Measurements from ENCODE around the gene CHRFAM7A. TPM values are rescaled to one million over a fixed set of nuclear protein-coding genes. Genes with fewer than 3 reads are reported as not detected.
"Not testable (repeated sequence)": the region's sequence is repeated elsewhere in the genome, so short reads cannot be mapped to it uniquely, and the experiment has no call there.

Gene CHRFAM7A
- 0.38 TPM for total RNA-seq
- polyA plus RNA-seq = 1.9 TPM
- long read RNA-seq, donor 1 = 0 reads
- long read RNA-seq, donor 2 = 0 reads
- long read RNA-seq, donor 3, partial matches to known transcripts = 7 of 7 reads
- long read RNA-seq, donor 3, other reads (novel, unspliced or antisense) = 0 of 7 reads
- long read RNA-seq, donor 4 = 0 reads
- long read RNA-seq, donor 5 = 0 reads
- long read RNA-seq, donor 6 = 0 reads
- long read RNA-seq, donor 7 = 0 reads
- long read RNA-seq, donor 8 = 0 reads
- long read RNA-seq, donor 9, partial matches to known transcripts = 14 of 14 reads
- long read RNA-seq, donor 9, other reads (novel, unspliced or antisense) = 0 of 14 reads
- long read RNA-seq, donor 10 = 0 reads

- H3K27ac ChIP-seq (ENCODE audit: low read depth in 1 of 2, low read length in 1 of 2); H3K4me3 ChIP-seq (ENCODE audit: low read length in 2 of 2); H3K9me3 ChIP-seq (ENCODE audit: control insufficient read depth in 2 of 2, insufficient read depth in 1 of 2, low read length in 1 of 2); H3K36me3 ChIP-seq (ENCODE audit: control insufficient read depth in 2 of 2, insufficient read depth in 2 of 2, low read length in 1 of 2); H3K27me3 ChIP-seq (ENCODE audit: control insufficient read depth in 2 of 2, insufficient read depth in 1 of 2, low read length in 1 of 2); DNase-seq (ENCODE audit: low read depth in 6 of 9, low spot score in 9 of 9); H3K4me1 ChIP-seq (ENCODE audit: control insufficient read depth in 2 of 2, insufficient read depth in 2 of 2, low read length in 2 of 2): not testable (repeated sequence)
- 0% methylated on average over 10 of the region's 74 CpGs for WGBS
Measured at GRCh38 chr15:30392766-30393663, at the start of gene CHRFAM7A. TSS of gene CHRFAM7A (minus strand) at chr15:30393540. CDS start at chr15:30383351, 10,189 bp downstream.

DNA sequence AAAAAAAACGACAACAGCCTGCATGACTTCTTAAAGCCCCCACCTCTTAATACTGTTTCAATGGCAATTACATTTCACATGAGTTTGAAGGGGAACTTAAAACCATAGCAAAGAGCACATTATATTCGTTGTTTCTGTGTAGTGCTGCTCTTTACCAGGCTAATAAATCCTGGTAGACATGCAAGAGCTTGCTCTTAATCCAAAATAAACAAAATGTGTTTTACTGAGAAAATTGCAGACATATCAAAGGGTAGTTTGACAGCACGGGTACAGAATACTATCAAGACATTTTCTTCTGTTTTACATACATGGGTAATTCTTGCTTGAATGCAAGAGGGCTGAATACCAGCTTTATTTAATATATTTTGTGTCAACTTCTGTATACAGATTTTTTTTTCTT, 45.0 kb upstream of the CHRFAM7A start:
- not testable (repeated sequence) for H3K4me1 ChIP-seq (ENCODE audit: control insufficient read depth in 2 of 2, insufficient read depth in 2 of 2, low read length in 2 of 2); H3K9me3 ChIP-seq (ENCODE audit: control insufficient read depth in 2 of 2, insufficient read depth in 1 of 2, low read length in 1 of 2); H3K27me3 ChIP-seq (ENCODE audit: control insufficient read depth in 2 of 2, insufficient read depth in 1 of 2, low read length in 1 of 2); DNase-seq (ENCODE audit: low read depth in 6 of 9, low spot score in 9 of 9); H3K27ac ChIP-seq (ENCODE audit: low read depth in 1 of 2, low read length in 1 of 2); H3K4me3 ChIP-seq (ENCODE audit: low read length in 2 of 2); H3K36me3 ChIP-seq (ENCODE audit: control insufficient read depth in 2 of 2, insufficient read depth in 2 of 2, low read length in 1 of 2)
- 55% methylated on average over 2 of the region's 3 CpGs for WGBS

DNA sequence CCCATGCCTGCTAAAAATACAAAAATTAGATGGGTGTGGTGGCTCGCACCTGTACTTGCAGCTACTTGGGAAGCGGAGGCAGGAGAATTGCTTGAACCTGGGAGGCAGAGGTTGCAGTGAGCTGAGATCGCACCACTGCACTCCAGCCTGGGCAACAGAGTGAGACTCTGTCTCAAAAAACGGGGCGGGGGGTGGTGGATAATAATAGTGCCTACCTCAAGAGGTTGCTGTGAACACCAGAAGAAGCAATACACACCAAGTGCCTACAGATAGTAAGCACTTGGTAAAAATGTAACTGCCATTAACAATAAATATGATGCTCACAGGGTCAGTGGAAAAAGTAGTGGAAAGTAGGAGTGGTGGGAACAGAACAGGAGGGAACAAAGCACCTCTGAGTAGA, 42.5 kb upstream of the CHRFAM7A start:
- not testable (repeated sequence) for H3K9me3 ChIP-seq (ENCODE audit: control insufficient read depth in 2 of 2, insufficient read depth in 1 of 2, low read length in 1 of 2); H3K27ac ChIP-seq (ENCODE audit: low read depth in 1 of 2, low read length in 1 of 2); H3K36me3 ChIP-seq (ENCODE audit: control insufficient read depth in 2 of 2, insufficient read depth in 2 of 2, low read length in 1 of 2); DNase-seq (ENCODE audit: low read depth in 6 of 9, low spot score in 9 of 9); H3K4me3 ChIP-seq (ENCODE audit: low read length in 2 of 2); H3K4me1 ChIP-seq (ENCODE audit: control insufficient read depth in 2 of 2, insufficient read depth in 2 of 2, low read length in 2 of 2); H3K27me3 ChIP-seq (ENCODE audit: control insufficient read depth in 2 of 2, insufficient read depth in 1 of 2, low read length in 1 of 2)
- WGBS = 99% methylated on average over 3 of the region's 5 CpGs

DNA sequence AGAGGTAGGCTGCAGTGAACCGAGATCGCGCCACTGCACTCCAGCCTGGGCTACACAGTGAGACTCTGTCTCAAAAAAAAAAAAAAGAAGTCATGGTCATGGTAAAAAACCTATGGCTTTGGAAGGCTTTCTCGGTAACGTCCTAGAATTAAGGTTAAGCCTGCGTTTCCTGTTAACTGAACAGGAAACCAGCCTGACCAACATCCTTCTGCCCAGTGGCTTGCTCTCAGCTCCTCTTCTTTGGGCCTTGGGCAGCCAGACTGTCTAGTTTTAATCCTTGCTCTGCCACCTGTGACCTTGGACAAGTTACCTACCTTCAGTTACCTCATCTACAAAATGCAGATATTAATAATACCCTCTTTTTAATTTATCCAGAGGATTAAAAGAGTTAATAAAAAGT, 27.4 kb upstream of the CHRFAM7A start:
- not testable (repeated sequence) for H3K4me3 ChIP-seq (ENCODE audit: low read length in 2 of 2); H3K9me3 ChIP-seq (ENCODE audit: control insufficient read depth in 2 of 2, insufficient read depth in 1 of 2, low read length in 1 of 2); DNase-seq (ENCODE audit: low read depth in 6 of 9, low spot score in 9 of 9); H3K27ac ChIP-seq (ENCODE audit: low read depth in 1 of 2, low read length in 1 of 2); H3K4me1 ChIP-seq (ENCODE audit: control insufficient read depth in 2 of 2, insufficient read depth in 2 of 2, low read length in 2 of 2); H3K36me3 ChIP-seq (ENCODE audit: control insufficient read depth in 2 of 2, insufficient read depth in 2 of 2, low read length in 1 of 2); H3K27me3 ChIP-seq (ENCODE audit: control insufficient read depth in 2 of 2, insufficient read depth in 1 of 2, low read length in 1 of 2)
- WGBS = 27% methylated on average over 6 of the region's 6 CpGs

DNA sequence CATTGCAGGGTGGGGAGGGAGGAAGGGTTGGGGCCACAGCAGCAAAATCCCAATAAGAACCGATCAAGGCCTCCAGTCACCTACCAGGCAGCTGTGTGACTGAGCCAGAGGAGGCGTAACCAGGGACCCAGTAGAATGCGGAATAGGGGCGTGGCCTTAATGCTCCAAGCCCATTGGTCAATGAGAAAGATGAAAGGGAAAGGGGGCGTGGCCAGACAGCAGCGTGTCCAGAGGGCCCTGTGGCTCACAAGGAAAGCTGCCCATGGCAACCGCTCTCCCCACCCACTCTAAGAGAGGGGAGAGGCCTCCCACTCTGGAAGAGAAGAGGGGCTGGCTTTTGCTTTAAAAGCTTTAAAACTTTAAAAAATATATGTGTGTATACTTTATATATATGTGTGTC, 20.8 kb upstream of the CHRFAM7A start, which contains the start of gene GOLGA8R:
Gene GOLGA8R, minus strand, starts transcription at position 101 of the 400 bp plus-strand sequence. Its CDS starts 98 bp downstream, at position 3.
- H3K9me3 ChIP-seq (ENCODE audit: control insufficient read depth in 2 of 2, insufficient read depth in 1 of 2, low read length in 1 of 2); H3K4me3 ChIP-seq (ENCODE audit: low read length in 2 of 2); H3K36me3 ChIP-seq (ENCODE audit: control insufficient read depth in 2 of 2, insufficient read depth in 2 of 2, low read length in 1 of 2); H3K27me3 ChIP-seq (ENCODE audit: control insufficient read depth in 2 of 2, insufficient read depth in 1 of 2, low read length in 1 of 2); H3K4me1 ChIP-seq (ENCODE audit: control insufficient read depth in 2 of 2, insufficient read depth in 2 of 2, low read length in 2 of 2); H3K27ac ChIP-seq (ENCODE audit: low read depth in 1 of 2, low read length in 1 of 2); DNase-seq (ENCODE audit: low read depth in 6 of 9, low spot score in 9 of 9): not testable (repeated sequence)
- WGBS = 98% methylated on average over 4 of the region's 7 CpGs

DNA sequence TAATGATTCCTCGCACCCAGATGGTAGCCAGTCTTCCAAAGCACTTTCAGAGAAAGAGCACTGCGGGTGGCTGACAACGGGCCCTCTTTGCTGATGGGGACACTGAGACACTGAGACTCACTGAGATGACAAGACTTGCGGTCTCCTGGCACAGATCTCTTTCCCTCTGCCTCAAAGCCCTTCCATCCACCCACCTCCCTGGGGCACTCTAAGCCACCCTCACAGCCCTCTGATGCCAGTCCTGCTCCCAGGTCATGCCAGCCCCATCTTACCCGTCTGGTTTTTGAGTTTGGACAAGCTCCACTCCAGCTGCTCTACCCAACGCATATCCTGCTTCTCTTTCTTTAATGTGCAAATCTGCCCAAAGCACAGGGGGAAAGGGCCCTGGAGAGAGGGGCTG, 14.3 kb upstream of the CHRFAM7A start:
- not testable (repeated sequence) for DNase-seq (ENCODE audit: low read depth in 6 of 9, low spot score in 9 of 9); H3K27me3 ChIP-seq (ENCODE audit: control insufficient read depth in 2 of 2, insufficient read depth in 1 of 2, low read length in 1 of 2); H3K9me3 ChIP-seq (ENCODE audit: control insufficient read depth in 2 of 2, insufficient read depth in 1 of 2, low read length in 1 of 2); H3K27ac ChIP-seq (ENCODE audit: low read depth in 1 of 2, low read length in 1 of 2); H3K4me3 ChIP-seq (ENCODE audit: low read length in 2 of 2); H3K36me3 ChIP-seq (ENCODE audit: control insufficient read depth in 2 of 2, insufficient read depth in 2 of 2, low read length in 1 of 2); H3K4me1 ChIP-seq (ENCODE audit: control insufficient read depth in 2 of 2, insufficient read depth in 2 of 2, low read length in 2 of 2)
- 96% methylated on average over 5 of the region's 6 CpGs for WGBS

- not testable (repeated sequence) for H3K4me1 ChIP-seq (ENCODE audit: control insufficient read depth in 2 of 2, insufficient read depth in 2 of 2, low read length in 2 of 2); DNase-seq (ENCODE audit: low read depth in 6 of 9, low spot score in 9 of 9); H3K27me3 ChIP-seq (ENCODE audit: control insufficient read depth in 2 of 2, insufficient read depth in 1 of 2, low read length in 1 of 2); H3K4me3 ChIP-seq (ENCODE audit: low read length in 2 of 2); H3K27ac ChIP-seq (ENCODE audit: low read depth in 1 of 2, low read length in 1 of 2); H3K9me3 ChIP-seq (ENCODE audit: control insufficient read depth in 2 of 2, insufficient read depth in 1 of 2, low read length in 1 of 2); H3K36me3 ChIP-seq (ENCODE audit: control insufficient read depth in 2 of 2, insufficient read depth in 2 of 2, low read length in 1 of 2)
- under 1% methylated on average over 2 of the region's 6 CpGs for WGBS
Measured at GRCh38 chr15:30398988-30399387, 5.6 kb upstream of the CHRFAM7A start.

- not testable (repeated sequence) for H3K4me1 ChIP-seq (ENCODE audit: control insufficient read depth in 2 of 2, insufficient read depth in 2 of 2, low read length in 2 of 2); H3K4me3 ChIP-seq (ENCODE audit: low read length in 2 of 2); H3K27ac ChIP-seq (ENCODE audit: low read depth in 1 of 2, low read length in 1 of 2); H3K9me3 ChIP-seq (ENCODE audit: control insufficient read depth in 2 of 2, insufficient read depth in 1 of 2, low read length in 1 of 2); H3K27me3 ChIP-seq (ENCODE audit: control insufficient read depth in 2 of 2, insufficient read depth in 1 of 2, low read length in 1 of 2); H3K36me3 ChIP-seq (ENCODE audit: control insufficient read depth in 2 of 2, insufficient read depth in 2 of 2, low read length in 1 of 2); DNase-seq (ENCODE audit: low read depth in 6 of 9, low spot score in 9 of 9)
- 6% methylated on average over 6 of the region's 23 CpGs for WGBS
Measured at GRCh38 chr15:30393664-30393991, 288 bp upstream of the CHRFAM7A start.

- H3K4me3 ChIP-seq (ENCODE audit: low read length in 2 of 2); H3K27ac ChIP-seq (ENCODE audit: low read depth in 1 of 2, low read length in 1 of 2); H3K4me1 ChIP-seq (ENCODE audit: control insufficient read depth in 2 of 2, insufficient read depth in 2 of 2, low read length in 2 of 2); DNase-seq (ENCODE audit: low read depth in 6 of 9, low spot score in 9 of 9); H3K36me3 ChIP-seq (ENCODE audit: control insufficient read depth in 2 of 2, insufficient read depth in 2 of 2, low read length in 1 of 2); H3K27me3 ChIP-seq (ENCODE audit: control insufficient read depth in 2 of 2, insufficient read depth in 1 of 2, low read length in 1 of 2); H3K9me3 ChIP-seq (ENCODE audit: control insufficient read depth in 2 of 2, insufficient read depth in 1 of 2, low read length in 1 of 2): not testable (repeated sequence)
- WGBS = no CpG with 5 or more reads among the region's 6 CpGs
Measured at GRCh38 chr15:30386318-30386887, 6.9 kb downstream of the CHRFAM7A start.

Measured in thymus (tissue), 14 donors.